Osteoblast (primary cell): ENCODE data around the gene DOK7. TPM values are rescaled to one million over a fixed set of nuclear protein-coding genes. Genes with fewer than 3 reads are reported as not detected.

Experiments used
- DNase-seq: peaks from one replicate; pipeline ENCODE4 v3.0.0; 2011; ENCODE audit warnings: low spot score, mixed read lengths; ENCODE audit not compliant: insufficient read length; ENCODE audit errors: missing footprints
- H2AFZ ChIP-seq: 2 replicates; pipeline ENCODE4 v1.6.0; 2011; ENCODE audit warnings: mild to moderate bottlenecking, low read length
- H3K27ac ChIP-seq: 2 replicates; pipeline ENCODE4 v1.5.1; 2011; ENCODE audit warnings: mild to moderate bottlenecking, low read depth, low read length, moderate library complexity
- H3K27me3 ChIP-seq: 2 replicates; pipeline ENCODE4 v1.6.0; 2012; ENCODE audit warnings: mild to moderate bottlenecking, control low read depth, inconsistent platforms, low read length, moderate library complexity; ENCODE audit not compliant: insufficient read depth
- H3K36me3 ChIP-seq: 2 replicates; pipeline ENCODE4 v1.5.1; 2011; ENCODE audit warnings: mild to moderate bottlenecking, low read length, control low read depth, moderate library complexity; ENCODE audit not compliant: insufficient read depth
- H3K4me1 ChIP-seq: 2 replicates; pipeline ENCODE4 v1.5.1; 2011; ENCODE audit warnings: mild to moderate bottlenecking, low read length, control low read depth, moderate library complexity; ENCODE audit not compliant: insufficient read depth
- H3K4me2 ChIP-seq: 2 replicates; pipeline ENCODE4 v1.6.0; 2011; ENCODE audit warnings: mild to moderate bottlenecking, low read length; ENCODE audit not compliant: insufficient read depth
- H3K4me3 ChIP-seq: fragments of 200-600 bp; sonication (generic); 3 replicates; pipeline ENCODE4 v1.5.1; 2012; ENCODE audit warnings: mild to moderate bottlenecking, low read length, inconsistent platforms; ENCODE audit not compliant: insufficient read depth
- H3K79me2 ChIP-seq: 2 replicates; pipeline ENCODE4 v1.6.0; 2012; ENCODE audit warnings: mild to moderate bottlenecking, low read length, control low read depth, inconsistent platforms; ENCODE audit not compliant: insufficient read depth
- H3K9me3 ChIP-seq: 2 replicates; pipeline ENCODE4 v1.5.1; 2011; ENCODE audit warnings: low read depth, low read length, control low read depth
- H4K20me1 ChIP-seq: 2 replicates; pipeline ENCODE4 v1.6.0; 2012; ENCODE audit warnings: mild to moderate bottlenecking, low read length, control low read depth; ENCODE audit not compliant: insufficient read depth
- CTCF ChIP-seq: IDR thresholded peaks from 2 replicates; pipeline ENCODE4 v1.5.1; 2011; ENCODE audit warnings: mild to moderate bottlenecking, low read depth, low read length, moderate library complexity; ENCODE audit errors: extremely low read depth
- total RNA-seq: library from RNA; depleted of rRNA; stranded (reverse); fragments of >200 nt; gene quantifications from 2 replicates; pipeline ENCODE4 v1.2.3, GENCODE V29; 2012

Gene DOK7
- total RNA-seq, 1 donor: not detected

GRCh38 chr4:3445111-3445820, 17.8 kb upstream of the DOK7 start:
- H4K20me1 ChIP-seq: no peaks in the 10 kb centered on the region
- H3K9me3 ChIP-seq: no peaks in the 10 kb centered on the region
- H3K27me3 ChIP-seq: no peaks in the 10 kb centered on the region
- no peak overlapping the region for H3K4me2 ChIP-seq
- DNase-seq: peak; percentile 80
- no peak overlapping the region for H3K27ac ChIP-seq
- no peaks in the 10 kb centered on the region for H3K36me3 ChIP-seq
- H3K4me1 ChIP-seq: no peaks in the 10 kb centered on the region
- H3K79me2 ChIP-seq: no peaks in the 10 kb centered on the region
- TF ChIP-seq CTCF: no peak
- no peak overlapping the region for H2AFZ ChIP-seq
- no peak overlapping the region for H3K4me3 ChIP-seq

- Histone ChIP-seq H2AFZ (no peak overlapping the region), H3K4me2 (no peak overlapping the region), H3K4me1 (no peaks in the 10 kb centered on the region), H4K20me1 (no peaks in the 10 kb centered on the region), H3K36me3 (no peaks in the 10 kb centered on the region), H3K9me3 (no peaks in the 10 kb centered on the region), H3K27ac (no peak overlapping the region), H3K4me3 (no peak overlapping the region), H3K79me2 (no peaks in the 10 kb centered on the region), H3K27me3 (no peaks in the 10 kb centered on the region)
- DNase-seq: peak; percentile 84
- TF ChIP-seq CTCF: no peak
Observed at GRCh38 chr4:3445829-3446545, 17.1 kb upstream of the DOK7 start.

GRCh38 chr4:3446631-3447320, 16.3 kb upstream of the DOK7 start:
- TF ChIP-seq CTCF: no peak
- H3K9me3 ChIP-seq: no peaks in the 10 kb centered on the region
- no peaks in the 10 kb centered on the region for H3K27me3 ChIP-seq
- no peak overlapping the region for H3K4me3 ChIP-seq
- H3K36me3 ChIP-seq: no peaks in the 10 kb centered on the region
- DNase-seq: peak; percentile 91
- no peak overlapping the region for H2AFZ ChIP-seq
- H3K27ac ChIP-seq: no peak overlapping the region
- H3K4me2 ChIP-seq: no peak overlapping the region
- no peaks in the 10 kb centered on the region for H3K79me2 ChIP-seq
- H4K20me1 ChIP-seq: no peaks in the 10 kb centered on the region
- peaks cover 4% of the 10 kb centered on the region for H3K4me1 ChIP-seq
